HG02610 (cell line): Measurements from ENCODE around the gene OLIG3.

Source experiments
- ATAC-seq: cut with Tn5 transposase; IDR thresholded peaks from one replicate; pipeline ENCODE4 v1.9.1; 2021; ENCODE audit warnings: mild to moderate bottlenecking, moderate library complexity; ENCODE audit not compliant: unreplicated experiment

The OLIG3 gene

DNA sequence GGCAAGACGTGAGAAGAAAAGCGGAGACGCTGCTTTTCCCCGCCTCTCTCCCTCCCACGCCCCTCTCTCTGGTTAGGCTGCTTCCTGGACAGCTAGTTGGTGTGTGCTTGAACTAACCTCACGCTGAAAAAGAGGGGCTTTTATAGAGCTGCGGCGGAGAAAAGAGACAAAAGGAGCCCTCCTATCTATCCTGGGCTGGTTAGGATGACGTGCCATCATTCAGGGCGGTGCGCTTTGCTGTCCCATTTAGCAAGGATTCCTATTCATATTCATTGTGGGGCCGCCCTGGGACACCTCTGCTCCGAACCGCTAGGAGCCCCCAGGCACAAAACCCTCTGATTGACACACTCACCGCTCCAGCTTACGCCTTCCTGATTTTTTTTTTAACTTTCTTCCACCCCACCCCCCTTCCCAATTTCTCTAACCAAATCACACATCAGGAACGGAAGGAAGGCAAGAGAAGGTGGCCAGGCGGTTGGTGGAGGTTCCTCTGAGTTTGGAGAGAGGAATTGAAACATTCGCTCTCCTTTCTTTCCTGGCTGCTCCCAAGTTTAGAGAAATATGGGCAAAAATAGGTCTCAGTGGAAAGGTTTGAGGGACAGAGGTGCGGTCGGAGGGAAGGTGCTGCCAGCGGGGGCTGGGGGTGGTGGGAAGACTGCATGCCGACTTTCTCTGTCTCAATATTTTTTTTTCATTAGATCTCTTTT, at the start of gene OLIG3:
Gene OLIG3, minus strand, starts transcription at position 114 of the 707 bp plus-strand sequence. CDS start 224 bp downstream, outside the sequence.
- ATAC-seq = no peak

DNA sequence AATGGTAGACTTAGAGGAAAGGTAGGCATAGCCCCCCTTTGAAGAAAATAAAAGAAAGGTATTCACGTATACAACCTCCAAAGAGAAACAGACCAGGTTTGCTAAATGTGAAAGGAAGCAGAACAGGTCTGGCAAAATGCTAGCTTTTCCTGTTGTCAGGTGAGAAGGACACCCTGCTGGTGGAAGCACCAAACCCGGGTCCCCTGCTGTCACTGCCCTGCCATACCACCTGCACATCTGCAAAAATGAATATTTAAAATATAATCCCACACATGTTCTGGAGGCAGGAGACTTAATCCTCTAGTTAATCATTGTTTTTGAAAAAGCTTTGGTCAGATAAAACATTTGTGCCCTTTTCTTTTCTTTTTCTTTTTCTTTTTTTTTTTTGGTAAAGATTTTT, 48.9 kb upstream of the OLIG3 start:
- ATAC-seq = no peak

DNA sequence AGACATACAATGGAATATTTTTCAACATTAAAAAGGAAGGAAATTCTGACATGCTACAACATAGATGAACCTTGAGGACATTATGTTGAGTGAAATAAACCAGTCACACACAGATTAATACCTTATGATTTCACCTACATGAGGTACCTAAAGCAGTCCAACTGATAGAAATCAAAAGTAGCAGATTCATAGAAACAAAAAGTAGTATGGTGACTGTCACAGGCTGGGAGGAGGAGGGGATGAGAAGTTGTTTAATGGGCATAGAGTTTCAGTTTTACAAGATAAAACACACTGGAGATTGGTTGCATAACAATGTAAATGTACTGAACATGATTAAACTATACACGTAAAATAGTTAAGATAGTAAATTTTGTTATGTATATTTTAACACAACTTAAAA, 48.5 kb upstream of the OLIG3 start:
- no peak for ATAC-seq

DNA sequence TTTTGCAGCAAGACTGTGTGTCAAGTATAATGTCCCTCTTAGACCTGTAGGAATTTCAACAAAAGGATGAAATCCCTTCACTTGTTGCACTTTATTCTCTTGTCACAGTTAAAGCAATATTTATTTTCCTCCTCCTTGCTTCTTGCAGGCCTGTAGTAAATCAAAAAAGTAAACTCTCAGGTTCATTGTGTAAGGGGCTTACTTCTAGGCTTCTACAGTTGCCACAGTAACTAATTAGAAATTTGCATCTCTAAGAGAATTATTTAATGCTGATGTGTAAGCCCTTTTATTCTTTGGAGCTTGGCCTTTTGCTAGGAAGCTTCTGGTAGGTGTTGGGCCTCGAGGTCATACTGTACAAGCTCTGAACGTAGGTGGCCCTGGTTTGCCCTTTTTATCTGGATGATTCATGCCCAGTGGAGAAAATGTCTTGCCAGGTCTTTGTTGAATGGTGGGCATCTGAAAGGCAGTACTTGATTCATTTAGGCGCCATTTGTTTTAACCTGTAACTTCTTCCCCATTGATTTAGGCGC, 47.4 kb upstream of the OLIG3 start:
- ATAC-seq = no peak

DNA sequence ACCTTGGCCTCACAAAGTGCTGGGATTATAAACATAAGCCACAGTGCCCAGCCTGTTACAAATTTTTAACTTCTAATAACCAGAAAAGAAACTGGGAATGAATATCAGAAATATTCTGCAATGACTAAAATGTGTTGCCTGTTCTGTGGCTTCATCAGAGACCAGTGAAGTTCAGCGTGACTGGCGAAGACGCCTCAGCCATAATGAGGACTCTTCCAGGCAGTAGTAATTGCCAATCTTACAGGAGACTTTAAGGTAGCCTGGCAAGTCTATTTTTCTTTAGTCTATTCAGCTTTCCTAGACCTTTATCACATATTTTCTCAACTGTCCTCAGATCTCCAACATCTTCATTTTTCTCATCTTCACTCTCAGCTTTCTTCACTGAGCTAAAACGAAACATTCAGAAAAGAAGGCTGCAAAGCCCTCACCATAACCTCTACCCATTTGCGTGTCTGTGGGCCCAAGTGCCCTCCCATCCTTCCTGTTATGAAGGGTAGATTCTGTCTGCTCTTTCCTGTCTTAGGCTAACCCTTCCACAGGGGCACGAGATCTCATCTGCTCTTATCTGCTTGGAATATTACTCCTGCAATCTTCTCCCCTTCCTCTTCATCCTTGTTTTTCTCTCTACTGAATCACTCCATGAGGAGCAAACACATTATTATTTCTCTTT, 42.0 kb upstream of the OLIG3 start:
- ATAC-seq = no peak

DNA sequence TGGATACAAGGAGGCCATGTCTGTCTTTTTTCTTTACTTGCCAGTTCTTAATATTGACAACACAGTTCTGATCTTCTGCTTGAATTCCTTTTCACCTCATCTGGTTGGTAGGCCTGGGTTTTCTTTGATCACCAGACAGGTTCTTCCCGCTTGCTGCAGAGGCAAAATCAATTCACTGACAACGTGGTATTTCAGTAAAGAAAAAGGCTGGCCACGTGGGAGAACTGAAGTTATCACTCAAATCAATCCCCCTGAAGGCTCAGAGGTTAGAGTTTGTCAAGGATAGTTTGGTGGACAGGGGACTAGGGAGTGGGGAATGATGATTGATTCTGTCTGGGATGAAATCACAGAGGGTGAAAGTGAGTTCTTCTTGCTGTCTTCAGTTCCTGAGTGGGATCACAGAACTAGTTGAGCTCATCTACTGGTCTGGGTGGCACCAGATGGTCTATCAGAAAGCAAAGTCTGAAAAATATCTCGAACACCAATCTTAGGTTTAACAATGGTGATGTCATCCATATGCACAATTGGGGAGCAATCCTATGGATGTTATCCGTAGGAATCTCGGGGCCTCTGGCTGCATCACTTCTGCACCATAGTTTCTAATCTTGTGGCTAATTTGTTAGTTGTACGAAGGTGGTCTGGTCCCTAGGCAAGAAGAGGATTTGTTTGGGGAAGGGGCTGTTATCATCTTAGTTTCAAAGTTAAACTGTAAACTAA, 37.3 kb upstream of the OLIG3 start:
- no peak for ATAC-seq

DNA sequence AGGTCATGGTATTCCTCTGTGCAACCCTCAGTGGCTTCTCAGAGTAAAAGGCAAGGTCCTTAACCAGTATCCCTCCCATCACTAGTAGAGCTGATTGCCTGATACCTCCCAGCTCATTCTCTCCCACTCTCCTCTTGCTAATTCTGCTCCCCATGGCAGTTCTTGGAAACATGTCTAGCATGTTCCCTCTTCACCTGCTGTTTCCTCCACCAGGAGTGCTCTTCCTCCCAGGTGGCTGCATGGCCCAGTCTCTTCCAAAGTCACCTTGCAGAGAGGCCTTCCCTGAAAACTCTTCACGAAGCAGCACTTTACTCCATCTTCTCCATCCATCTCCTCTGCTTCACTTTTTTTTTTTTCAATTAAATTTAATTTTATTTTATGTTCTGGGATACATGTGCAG, 36.2 kb upstream of the OLIG3 start:
- ATAC-seq = no peak

DNA sequence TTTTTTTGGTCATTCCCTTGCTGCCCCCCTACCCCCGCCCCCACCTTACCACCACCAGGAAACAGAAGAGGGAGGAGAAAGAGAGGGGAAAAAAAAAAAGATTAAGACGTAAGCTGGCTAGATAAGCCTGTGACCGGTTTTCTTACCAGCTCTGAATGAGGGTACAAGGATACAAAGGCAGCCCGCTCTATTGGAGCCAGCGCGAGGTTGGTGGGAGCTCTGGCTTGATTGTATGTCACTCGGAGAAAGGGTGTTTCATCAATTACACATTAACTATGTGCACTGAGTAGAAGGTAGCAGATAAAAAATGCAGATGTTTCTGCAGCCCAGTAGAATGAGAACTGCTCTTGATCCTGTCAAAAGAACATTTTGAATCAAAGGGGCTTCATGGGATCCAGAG, 28.6 kb upstream of the OLIG3 start:
- no peak for ATAC-seq

DNA sequence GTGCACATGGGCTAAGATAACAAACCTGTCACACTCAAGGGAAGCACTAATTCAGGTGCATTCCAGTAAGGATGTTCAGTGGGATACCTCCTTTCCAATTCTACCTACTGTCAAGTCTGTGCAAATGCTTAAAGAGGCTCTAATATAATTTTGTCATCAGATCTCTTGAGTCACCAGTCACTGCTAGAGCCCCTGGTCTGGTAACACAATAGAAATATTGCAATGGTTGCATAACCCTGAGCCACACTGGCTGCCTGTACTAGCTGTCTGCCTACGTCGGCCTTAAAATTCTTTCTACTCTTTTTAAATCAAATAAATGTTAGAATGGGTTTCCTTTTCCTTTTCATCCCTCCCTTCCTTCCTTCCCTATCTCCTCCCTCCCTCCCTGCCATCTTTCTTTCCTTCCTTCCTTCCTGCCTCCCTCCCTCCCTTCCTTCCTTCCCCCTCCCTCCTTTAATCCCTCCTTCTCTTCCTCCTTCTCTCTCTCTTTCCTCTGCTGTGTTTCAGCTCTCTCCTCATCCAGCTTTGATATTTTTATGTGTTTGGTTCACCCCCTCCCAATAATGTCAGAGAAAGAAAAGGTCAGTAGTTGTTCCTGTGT, 28.1 kb upstream of the OLIG3 start:
- ATAC-seq = no peak

DNA sequence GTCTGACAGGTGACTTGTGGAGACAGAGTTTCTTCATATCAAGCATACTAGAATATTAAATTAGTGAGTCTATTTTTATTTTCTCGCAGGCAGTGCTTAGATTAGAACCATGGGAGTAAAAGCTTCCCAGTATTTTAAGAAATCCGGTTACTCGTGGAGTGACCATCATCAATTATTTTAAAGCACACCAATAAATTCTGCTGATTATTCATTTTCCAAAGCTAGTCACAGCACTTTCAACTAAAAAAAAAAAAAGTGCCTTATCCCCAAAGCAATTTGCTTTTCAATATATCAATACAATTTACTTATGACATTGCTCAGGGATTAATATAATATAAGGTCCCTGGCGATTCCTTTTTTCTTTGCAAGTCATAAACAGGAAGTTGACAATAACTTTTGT, 26.3 kb upstream of the OLIG3 start:
- ATAC-seq = no peak

DNA sequence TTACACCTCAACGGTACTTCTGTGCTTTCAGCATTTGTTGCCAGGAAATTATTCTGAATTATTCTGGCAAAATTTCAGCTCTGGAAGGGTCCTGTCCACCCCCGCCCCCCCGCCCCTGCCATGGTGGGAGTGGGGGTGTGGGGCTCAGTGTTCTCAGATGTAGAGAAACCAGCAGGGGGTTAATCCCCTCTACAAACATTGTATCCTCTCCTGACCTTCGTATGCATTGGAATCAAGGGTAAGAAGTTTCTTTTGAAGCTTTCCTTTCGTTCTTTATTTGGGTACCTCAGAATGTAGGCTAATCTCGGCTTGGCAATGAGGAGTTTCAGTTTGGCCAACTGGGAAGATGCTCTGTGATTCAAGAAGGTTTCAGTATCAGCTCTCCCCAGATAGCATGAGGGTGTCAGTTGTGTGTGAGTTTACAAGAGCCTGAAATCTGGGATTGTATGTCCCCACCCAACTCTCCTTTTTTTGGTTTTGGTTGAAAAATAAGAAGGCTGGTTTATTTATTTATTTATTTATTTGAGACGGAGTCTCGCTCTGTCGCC, 25.5 kb upstream of the OLIG3 start:
- ATAC-seq = no peak

DNA sequence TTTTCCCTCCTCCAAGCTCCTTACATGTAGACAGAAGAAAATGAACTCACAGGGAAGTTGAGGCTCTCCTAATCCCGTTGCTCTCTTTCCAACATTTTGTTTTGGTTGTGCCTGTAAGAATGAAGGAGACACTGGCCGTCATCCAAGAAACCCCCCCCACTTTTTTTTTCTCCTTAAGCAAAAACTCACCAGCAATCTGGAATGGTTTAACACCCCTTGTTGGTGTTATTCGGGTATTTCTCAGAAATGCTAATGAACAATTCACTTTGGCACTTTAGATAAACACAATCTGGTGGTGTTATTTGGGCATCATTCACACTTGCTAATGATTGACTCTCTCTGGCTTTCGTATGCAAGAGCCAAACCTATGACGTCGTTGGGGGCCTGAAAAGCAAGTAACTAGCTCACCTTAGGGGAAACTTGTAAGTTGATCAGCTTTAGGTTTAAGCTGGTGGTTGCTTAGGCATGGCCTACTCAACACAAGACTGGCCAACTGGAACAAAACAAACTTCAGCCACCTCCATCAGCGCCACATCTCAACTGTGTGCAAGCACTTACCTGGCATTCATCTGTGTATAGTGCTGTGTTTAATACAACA, 24.3 kb upstream of the OLIG3 start:
- ATAC-seq = no peak

DNA sequence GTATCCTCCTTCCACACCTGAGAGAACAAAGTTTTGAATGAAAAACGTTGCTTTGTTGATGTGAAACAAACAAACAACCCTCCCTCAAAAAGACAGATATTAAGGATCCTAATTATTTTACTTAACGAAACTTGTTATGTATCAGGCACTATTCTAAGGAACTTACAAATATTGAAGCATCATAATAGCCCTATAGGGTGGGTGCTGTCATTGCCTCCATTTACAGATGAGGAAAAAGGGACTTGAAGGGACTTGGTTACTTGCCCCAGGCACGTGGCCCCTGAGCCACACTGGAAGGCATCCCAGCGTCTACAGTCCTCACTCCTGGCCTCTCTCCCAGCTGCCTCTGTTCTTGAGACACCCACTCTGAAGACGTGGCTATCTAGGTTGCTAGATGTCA, 20.2 kb upstream of the OLIG3 start:
- ATAC-seq = no peak

DNA sequence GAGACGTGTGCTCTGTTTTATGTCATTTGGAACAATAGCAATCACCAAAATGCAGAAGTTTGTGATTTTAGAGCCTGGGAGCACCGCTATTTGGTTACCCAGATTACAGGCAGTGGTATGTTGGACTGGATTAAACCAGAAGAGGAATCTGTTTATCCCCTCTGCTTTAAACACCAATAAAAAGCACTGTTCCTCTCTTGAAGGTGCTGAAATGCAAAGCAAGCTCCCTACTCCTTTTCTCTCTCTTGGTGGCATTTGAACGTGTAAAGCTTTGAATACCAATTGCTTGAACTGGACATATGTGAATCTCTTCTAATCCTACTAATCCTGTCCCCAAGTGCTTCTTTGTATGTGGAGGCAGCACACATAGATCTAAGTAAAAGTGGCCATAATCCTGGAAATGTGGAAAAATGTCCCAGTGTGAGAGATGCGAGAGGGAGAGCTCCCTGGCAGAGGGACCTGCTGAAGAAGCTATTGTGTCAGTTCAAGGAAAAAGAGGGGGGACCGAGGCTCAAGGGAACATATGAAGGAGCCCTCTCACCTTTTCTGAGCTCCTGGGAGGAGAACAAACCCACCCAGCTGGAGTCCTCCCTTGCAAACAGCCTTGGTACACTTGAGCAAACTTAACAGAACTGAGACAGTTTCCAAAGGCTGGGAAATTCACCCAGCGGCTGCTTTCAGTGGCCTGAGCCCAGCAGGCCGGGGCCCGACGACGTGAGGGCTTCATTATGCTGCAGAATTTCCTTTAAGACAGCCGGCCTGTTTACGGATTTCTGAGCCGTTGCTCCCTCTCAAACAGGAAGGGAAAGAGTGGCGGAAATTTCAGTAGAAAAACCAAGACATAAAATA, 18.8 kb upstream of the OLIG3 start:
- ATAC-seq = no peak

DNA sequence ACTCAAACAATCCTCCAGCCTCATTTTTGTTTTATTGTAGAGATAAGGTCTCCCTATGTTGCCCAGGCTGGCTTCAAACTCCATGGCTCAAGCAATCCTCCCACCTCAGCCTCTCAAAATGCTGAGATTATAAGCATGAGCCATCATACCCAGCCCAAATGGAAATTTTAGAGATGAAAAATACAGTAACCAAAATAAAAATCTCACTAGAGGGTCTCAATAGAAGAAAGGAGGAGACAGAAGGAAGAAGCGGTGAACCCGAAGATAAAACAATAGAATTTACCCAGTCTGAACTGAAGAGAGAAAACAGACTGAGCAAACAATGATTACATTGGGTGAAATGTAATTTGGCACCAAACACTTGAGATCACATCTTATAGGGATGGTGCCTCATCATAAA, 16.7 kb upstream of the OLIG3 start:
- no peak for ATAC-seq

DNA sequence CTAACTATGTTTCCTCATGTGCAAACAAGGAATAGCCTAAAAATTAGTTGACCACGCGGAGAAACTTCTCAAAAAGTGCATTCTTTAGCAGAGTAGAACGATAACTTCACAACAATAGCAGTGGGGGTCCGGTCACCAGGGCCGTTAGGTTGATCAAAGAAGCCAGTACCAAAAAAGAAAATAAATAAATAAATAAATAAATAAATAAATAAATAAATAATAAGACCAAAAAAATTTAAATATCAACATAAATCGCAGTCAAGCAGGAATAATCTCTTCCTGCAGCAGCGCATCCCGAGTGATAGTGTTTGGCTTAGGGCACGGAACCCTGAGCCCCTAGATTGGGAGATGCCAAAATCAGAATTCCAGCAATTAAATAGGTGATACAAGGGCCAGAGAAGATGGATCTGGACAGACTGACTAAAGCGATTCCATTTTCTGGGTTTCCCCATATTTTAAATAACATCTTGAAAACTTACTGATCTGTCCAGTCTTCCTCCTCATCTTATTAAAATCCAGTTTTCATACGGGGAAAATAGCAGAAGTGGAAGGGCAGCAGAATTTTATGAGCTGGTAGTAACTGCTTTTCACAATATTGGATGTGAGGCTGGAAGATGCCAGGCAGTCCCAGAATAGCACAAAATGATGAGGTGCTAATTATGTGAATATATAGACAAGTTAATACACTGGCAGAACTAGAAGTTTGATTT, 4.4 kb upstream of the OLIG3 start:
- no peak for ATAC-seq

DNA sequence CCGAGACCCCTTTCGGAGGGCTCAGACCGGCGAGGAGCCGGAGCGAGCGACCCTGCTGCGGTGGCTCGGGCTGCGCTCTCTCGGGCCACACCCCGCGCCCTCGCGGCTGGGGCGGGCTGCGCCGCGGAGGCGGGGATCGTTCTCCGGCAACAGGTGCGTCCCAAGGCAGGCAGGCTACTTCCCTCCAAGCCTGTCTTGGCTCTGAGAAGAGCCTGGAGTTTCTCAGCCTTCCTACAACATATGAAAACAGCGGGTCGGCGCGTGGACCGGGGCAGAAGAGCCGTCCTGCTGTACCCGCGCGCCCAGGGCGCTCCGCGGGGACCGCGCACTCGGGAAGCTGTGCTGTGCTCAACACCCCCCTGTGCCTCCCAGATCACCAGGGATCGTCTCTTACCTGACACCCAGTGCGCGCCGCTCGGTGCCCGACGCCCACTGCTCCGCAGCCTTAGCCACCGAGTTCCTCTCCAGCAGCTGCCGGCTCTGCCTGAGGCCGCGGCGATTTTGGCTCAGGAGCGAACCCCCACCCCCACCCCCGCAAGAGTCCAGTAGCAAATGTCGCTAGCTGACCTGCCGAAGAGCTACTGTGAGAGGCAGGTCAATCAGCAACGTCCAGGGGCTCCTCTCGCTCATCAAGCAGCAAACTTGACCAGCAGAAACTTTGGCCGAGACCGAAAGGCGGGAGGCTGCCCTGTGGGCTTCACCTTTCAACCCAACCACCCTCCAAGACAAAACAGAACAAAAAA, 3.7 kb upstream of the OLIG3 start:
- no peak for ATAC-seq

DNA sequence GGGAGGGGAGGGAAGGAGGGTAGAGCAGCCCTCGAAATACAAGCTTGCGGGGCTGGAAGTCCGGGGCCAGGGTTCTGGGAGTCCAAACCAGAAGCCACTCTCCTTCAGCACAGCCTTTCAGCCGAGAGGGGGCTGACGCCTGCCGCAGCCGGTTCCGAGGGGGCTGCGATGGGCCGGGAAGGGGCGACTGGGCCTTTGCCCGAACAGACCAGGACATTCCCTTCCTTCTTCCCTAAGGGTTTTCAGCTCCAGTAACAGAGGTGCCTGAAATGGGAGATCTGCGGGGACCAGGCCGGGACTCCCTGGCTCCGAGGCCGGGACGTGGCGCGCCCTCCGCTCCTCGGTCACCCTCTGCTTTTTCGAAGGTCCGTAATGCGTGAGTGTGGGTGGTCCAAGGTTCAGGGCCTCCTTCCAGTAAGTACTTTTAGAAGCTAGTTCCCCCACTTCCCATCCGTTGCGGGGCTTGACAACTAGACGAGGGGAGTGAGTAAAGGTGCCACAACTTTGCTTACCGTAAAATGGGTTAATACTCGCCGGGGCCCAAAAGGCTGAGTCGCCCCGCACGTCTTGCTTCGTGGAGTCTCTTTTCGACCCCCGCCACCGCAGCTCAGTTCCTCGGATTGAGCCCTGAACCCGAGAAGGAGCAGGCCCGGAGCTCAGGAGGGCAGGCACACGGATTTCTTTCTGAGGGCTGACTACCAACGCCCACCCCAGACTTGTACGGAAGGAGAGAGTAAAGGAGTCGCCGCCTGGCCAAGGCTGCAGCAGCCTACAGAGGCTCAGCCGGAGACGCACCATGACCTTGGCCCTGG, 2.9 kb upstream of the OLIG3 start:
- ATAC-seq = no peak
